Stomach (tissue), 4 donors: ENCODE data around the gene CCNDBP1.

ENCODE experiments used
- CTCF ChIP-seq, 7 experiments: fragments of 450-650 bp in 4 of 7; fragments of 200-600 bp in 3 of 7; sonication (generic) in 3 of 7; IDR thresholded peaks; one replicate each; pipeline ENCODE4 v1.5.1; 2016 to 2019; ENCODE audit warnings: antibody characterized with exemption in 7 of 7, control low read depth in 2 of 7, mild to moderate bottlenecking in 1 of 7
- POLR2A ChIP-seq, 4 donors: fragments of 450-650 bp; IDR thresholded peaks; one replicate each; pipeline ENCODE4 v1.6.1; 2016; ENCODE audit warnings: antibody characterized with exemption in 4 of 4, control low read depth in 2 of 4, mild to moderate bottlenecking in 1 of 4, moderate library complexity in 1 of 4
- POLR2AphosphoS5 ChIP-seq, 3 donors: sonication (generic); formaldehyde crosslinking; IDR thresholded peaks; one replicate each; pipeline ENCODE4 v1.6.1; 2016; ENCODE audit warnings: antibody characterized with exemption in 3 of 3

GRCh38 chr15:43218908-43219706 is 33.9 kb downstream of the CCNDBP1 start:
- TF ChIP-seq POLR2AphosphoS5 (IDR thresholded peaks at IDR 0.05) (no peak), CTCF (IDR thresholded peaks at IDR 0.05) (no peak), POLR2A (IDR thresholded peaks at IDR 0.05) (no peak)
